Stimulated activated CD8-positive, alpha-beta memory T cell treated with anti-CD3 and anti-CD28 coated beads, Interleukin-7, amount 100 ng/mL, for 4 hours (primary cell): ENCODE measurements around the gene ROR1.

ENCODE experiments used
- DNase-seq, 2 donors: peaks; one replicate each; pipeline ENCODE4 v3.0.0-alpha.2; 2020; ENCODE audit warnings: low read depth in 2 of 2

Gene ROR1

GRCh38 chr1:63857478-63857877 is 83.7 kb downstream of the ROR1 start:
- no peak for DNase-seq

GRCh38 chr1:63858153-63858552 is 84.3 kb downstream of the ROR1 start:
- no peak for DNase-seq

GRCh38 chr1:63859480-63860275 is 85.9 kb downstream of the ROR1 start:
- DNase-seq = no peak

- no peak for DNase-seq
Observed at GRCh38 chr1:63861052-63861691, 87.4 kb downstream of the ROR1 start.

- no peak for DNase-seq
Observed at GRCh38 chr1:63863145-63863544, 89.3 kb downstream of the ROR1 start.

- DNase-seq = no peak
Observed at GRCh38 chr1:63864224-63864641, 90.4 kb downstream of the ROR1 start.

- DNase-seq = no peak
Observed at GRCh38 chr1:63865561-63865960, 91.7 kb downstream of the ROR1 start.

- DNase-seq = no peak
Observed at GRCh38 chr1:63866084-63866483, 92.3 kb downstream of the ROR1 start.

- DNase-seq = no peak
Observed at GRCh38 chr1:63867429-63868176, 93.8 kb downstream of the ROR1 start.

GRCh38 chr1:63868268-63868781 is 94.5 kb downstream of the ROR1 start:
- no peak for DNase-seq

GRCh38 chr1:63870152-63870551 is 96.3 kb downstream of the ROR1 start:
- DNase-seq = no peak

GRCh38 chr1:63871463-63871862 is 97.6 kb downstream of the ROR1 start:
- DNase-seq = no peak

- DNase-seq = no peak
Observed at GRCh38 chr1:63873751-63874150, 99.9 kb downstream of the ROR1 start.

GRCh38 chr1:63874278-63874880 is 100.6 kb downstream of the ROR1 start:
- no peak for DNase-seq

- no peak for DNase-seq
Observed at GRCh38 chr1:63875636-63876035, 101.8 kb downstream of the ROR1 start.

- DNase-seq = no peak
Observed at GRCh38 chr1:63877021-63877767, 103.4 kb downstream of the ROR1 start.

- no peak for DNase-seq
Observed at GRCh38 chr1:63877816-63878215, 104.0 kb downstream of the ROR1 start.

GRCh38 chr1:63878932-63879331 is 105.1 kb downstream of the ROR1 start:
- no peak for DNase-seq

GRCh38 chr1:63880958-63881576 is 107.2 kb downstream of the ROR1 start:
- DNase-seq = no peak

- no peak for DNase-seq
Observed at GRCh38 chr1:63882048-63882704, 108.4 kb downstream of the ROR1 start.
